ENCODE data around the gene ZBTB7C. TPM values are rescaled to one million over a fixed set of nuclear protein-coding genes. Genes with fewer than 3 reads are reported as not detected.

ZBTB7C gene
- polyA plus RNA-seq, 2 of the 4 experiments (the other 2 are of a cell fraction) = 0.10 to 0.12 TPM

DNA sequence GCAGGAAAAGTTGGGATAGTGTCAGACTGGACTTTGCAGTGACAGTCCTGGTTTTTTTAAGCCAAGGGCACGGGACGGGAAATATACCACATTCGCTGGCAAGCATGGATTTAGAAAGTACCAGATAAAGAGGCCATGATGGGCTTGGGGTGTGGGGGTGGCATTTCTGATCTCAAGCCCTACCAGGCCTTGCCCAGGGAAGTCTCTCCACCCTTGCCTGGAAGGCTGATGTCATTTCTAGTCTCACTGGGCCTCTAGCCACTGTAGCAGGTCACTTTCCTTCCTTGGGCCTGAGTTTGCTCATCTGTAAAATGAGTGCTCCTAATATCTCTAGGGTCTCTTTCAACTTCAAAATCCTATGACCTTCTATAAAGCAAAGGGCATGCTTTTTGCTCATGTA, 1.8 kb downstream of the ZBTB7C start:
- no peak overlapping the region for H3K4me3 ChIP-seq

DNA sequence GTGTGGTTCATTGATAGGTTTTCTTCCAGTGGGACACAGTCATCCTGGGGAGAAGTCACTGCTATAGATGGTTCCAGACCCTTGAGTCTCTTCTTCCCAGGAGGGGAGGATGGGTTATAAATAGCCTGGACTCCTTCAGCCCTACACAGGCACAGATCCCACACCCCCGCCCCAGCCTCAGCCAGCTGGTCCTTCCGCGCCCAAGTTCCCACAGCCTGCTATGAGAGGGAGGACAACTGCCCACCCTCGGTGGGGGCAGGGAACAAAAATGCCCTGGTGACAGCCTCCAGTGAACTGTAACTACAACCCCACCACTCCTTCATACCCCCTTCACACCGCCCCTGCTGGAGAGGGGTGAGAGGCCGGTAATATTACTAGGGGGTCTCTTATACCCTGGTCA, 3.2 kb downstream of the ZBTB7C start:
- ChIA-PET CTCF (interaction anchor here (0.9 to 1.1 kb wide), 3 partner anchors 10 to 40 kb away, joined by 3 read pairs; no protein-coding TSS in a partner anchor), POLR2A (no interaction called here)
- ATAC-seq = no peak
- FAIRE-seq = no peak
- H3K4me3 ChIP-seq = no peak overlapping the region
- no peak for DNase-seq (ENCODE audit: low read depth in 1 of 2, low spot score in 1 of 2)
- no peak for TF ChIP-seq NPAS2 (CRISPR knock-in tag; IDR thresholded peaks at IDR 0.05; ENCODE audit: borderline replicate concordance)
- peaks cover 12% of the 10 kb centered on the region for H3K4me1 ChIP-seq
- 78% methylated on average over 5 of the region's 6 CpGs for WGBS (ENCODE audit: missing lambda C conversion rate)
- H3K9me3 ChIP-seq = no peaks in the 10 kb centered on the region
- H3K4me2 ChIP-seq = no peak overlapping the region
- no peak overlapping the region for H3K27ac ChIP-seq

More for the DNA sequence above, 1.8 kb downstream of the ZBTB7C start:
- ChIA-PET CTCF (no interaction called here), POLR2A (no interaction called here)
- WGBS (ENCODE audit: missing lambda C conversion rate) = 94% methylated on average over 3 of the region's 3 CpGs
- TF ChIP-seq HEYL (CRISPR knock-in tag; IDR thresholded peaks at IDR 0.05) = no peak
- TF ChIP-seq, protein P1, sequence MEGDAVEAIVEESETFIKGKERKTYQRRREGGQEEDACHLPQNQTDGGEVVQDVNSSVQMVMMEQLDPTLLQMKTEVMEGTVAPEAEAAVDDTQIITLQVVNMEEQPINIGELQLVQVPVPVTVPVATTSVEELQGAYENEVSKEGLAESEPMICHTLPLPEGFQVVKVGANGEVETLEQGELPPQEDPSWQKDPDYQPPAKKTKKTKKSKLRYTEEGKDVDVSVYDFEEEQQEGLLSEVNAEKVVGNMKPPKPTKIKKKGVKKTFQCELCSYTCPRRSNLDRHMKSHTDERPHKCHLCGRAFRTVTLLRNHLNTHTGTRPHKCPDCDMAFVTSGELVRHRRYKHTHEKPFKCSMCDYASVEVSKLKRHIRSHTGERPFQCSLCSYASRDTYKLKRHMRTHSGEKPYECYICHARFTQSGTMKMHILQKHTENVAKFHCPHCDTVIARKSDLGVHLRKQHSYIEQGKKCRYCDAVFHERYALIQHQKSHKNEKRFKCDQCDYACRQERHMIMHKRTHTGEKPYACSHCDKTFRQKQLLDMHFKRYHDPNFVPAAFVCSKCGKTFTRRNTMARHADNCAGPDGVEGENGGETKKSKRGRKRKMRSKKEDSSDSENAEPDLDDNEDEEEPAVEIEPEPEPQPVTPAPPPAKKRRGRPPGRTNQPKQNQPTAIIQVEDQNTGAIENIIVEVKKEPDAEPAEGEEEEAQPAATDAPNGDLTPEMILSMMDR (IDR thresholded peaks at IDR 0.05) = no peak
- no peak for TF ChIP-seq FOXS1 (CRISPR knock-in tag; IDR thresholded peaks at IDR 0.05)
- no peak for TF ChIP-seq GATA3 (IDR thresholded peaks at IDR 0.05; ENCODE audit: borderline replicate concordance)
- FAIRE-seq (no peak), DNase-seq (ENCODE audit: low read depth in 1 of 2, low spot score in 1 of 2) (no peak), ATAC-seq (no peak)
- no peak overlapping the region for H3K27ac ChIP-seq
- H3K4me2 ChIP-seq = no peak overlapping the region
- peaks cover 12% of the 10 kb centered on the region for H3K4me1 ChIP-seq
- H3K9me3 ChIP-seq = no peaks in the 10 kb centered on the region

DNA sequence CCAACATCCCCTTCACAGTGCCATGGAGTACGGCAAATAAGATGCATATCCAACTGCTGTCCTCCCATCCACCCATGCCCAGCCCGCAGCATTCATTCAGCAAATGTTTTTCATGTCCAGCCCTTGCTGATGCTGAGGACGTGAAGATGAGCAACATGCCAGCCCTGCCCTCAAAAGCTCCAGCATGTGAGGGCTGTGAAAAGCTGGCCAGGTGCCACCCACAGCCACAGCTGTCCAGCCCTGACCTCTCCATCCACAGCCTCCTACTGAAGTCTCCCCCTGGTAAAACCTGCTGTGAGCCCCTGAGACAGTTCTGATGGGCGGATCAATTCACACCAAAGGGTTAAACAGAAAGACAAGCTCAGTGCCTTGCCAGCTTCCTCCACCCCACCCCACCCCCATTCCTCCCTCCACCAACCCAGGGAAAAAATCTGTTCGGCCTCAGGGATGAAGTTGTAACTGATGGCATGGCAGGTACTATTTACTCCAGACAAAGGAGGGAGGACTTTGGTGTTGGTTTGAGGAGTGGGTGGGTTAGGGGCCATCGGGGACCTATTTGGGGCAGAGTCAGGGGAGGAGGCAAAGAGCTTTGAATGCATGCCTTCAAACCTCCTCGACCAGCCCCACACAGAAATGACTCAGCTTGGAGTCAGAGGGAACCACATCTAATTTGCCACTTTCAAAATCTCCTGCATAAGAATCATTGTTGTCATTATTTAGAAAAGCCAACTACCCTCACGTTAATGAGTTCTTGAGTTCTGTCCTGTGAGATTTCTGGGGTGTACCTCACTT, 4.3 kb downstream of the ZBTB7C start:
- Histone ChIP-seq H3K4me1 (peaks cover 12% of the 10 kb centered on the region), H3K4me3 (no peak overlapping the region), H3K4me2 (peak overlapping the region; percentile 45), H3K9me3 (no peaks in the 10 kb centered on the region), H3K27ac (no peak overlapping the region)
- TF ChIP-seq, protein P2, sequence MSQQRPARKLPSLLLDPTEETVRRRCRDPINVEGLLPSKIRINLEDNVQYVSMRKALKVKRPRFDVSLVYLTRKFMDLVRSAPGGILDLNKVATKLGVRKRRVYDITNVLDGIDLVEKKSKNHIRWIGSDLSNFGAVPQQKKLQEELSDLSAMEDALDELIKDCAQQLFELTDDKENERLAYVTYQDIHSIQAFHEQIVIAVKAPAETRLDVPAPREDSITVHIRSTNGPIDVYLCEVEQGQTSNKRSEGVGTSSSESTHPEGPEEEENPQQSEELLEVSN (IDR thresholded peaks at IDR 0.05; ENCODE audit: borderline replicate concordance, low read depth) = no peak
- no peak for TF ChIP-seq KDM1A (IDR thresholded peaks at IDR 0.05; ENCODE audit: low read depth)
- TF ChIP-seq ESRRA (IDR thresholded peaks at IDR 0.05; ENCODE audit: borderline replicate concordance, low read length) = no peak
- TF ChIP-seq, protein P3, sequence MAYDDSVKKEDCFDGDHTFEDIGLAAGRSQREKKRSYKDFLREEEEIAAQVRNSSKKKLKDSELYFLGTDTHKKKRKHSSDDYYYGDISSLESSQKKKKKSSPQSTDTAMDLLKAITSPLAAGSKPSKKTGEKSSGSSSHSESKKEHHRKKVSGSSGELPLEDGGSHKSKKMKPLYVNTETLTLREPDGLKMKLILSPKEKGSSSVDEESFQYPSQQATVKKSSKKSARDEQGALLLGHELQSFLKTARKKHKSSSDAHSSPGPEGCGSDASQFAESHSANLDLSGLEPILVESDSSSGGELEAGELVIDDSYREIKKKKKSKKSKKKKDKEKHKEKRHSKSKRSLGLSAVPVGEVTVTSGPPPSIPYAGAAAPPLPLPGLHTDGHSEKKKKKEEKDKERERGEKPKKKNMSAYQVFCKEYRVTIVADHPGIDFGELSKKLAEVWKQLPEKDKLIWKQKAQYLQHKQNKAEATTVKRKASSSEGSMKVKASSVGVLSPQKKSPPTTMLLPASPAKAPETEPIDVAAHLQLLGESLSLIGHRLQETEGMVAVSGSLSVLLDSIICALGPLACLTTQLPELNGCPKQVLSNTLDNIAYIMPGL (CRISPR knock-in tag; IDR thresholded peaks at IDR 0.05; ENCODE audit: borderline replicate concordance) = no peak
- no peak for TF ChIP-seq JUN (IDR thresholded peaks at IDR 0.05)
- TF ChIP-seq RARB (CRISPR knock-in tag; IDR thresholded peaks at IDR 0.05) = no peak
- no peak for TF ChIP-seq MAZ (IDR thresholded peaks at IDR 0.05; ENCODE audit: borderline replicate concordance, low read depth, low read length)
- no peak for TF ChIP-seq EHMT2 (IDR thresholded peaks at IDR 0.05; ENCODE audit: low read depth)
- TF ChIP-seq ZFP36 (IDR thresholded peaks at IDR 0.05; ENCODE audit: borderline replicate concordance, partially characterized antibody) = no peak
- TF ChIP-seq SMC3 (IDR thresholded peaks at IDR 0.05) = no peak
- no peak for TF ChIP-seq MYC (IDR thresholded peaks at IDR 0.05; ENCODE audit: borderline replicate concordance, low read length)
- no peak for TF ChIP-seq RFX5 (IDR thresholded peaks at IDR 0.05)
- no peak for TF ChIP-seq FOSL2 (IDR thresholded peaks at IDR 0.05)
- no peak for TF ChIP-seq FOSL2 (CRISPR knock-in tag; IDR thresholded peaks at IDR 0.05)
- TF ChIP-seq, protein P4, sequence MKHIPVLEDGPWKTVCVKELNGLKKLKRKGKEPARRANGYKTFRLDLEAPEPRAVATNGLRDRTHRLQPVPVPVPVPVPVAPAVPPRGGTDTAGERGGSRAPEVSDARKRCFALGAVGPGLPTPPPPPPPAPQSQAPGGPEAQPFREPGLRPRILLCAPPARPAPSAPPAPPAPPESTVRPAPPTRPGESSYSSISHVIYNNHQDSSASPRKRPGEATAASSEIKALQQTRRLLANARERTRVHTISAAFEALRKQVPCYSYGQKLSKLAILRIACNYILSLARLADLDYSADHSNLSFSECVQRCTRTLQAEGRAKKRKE (CRISPR knock-in tag; IDR thresholded peaks at IDR 0.05; ENCODE audit: low read depth) = no peak
- CTCF ChIA-PET = interaction anchor here (0.6 to 1.1 kb wide), 2 partner anchors 41 to 175 kb away, joined by 3 read pairs; no protein-coding TSS in a partner anchor
- POLR2A ChIA-PET = no interaction called here
- ATAC-seq (no peak), FAIRE-seq (no peak), DNase-seq (ENCODE audit: low read depth in 1 of 2, low spot score in 1 of 2) (no peak)
- WGBS (ENCODE audit: missing lambda C conversion rate) = 17% methylated on average over 6 of the region's 8 CpGs

Data from A549 (cell line).